T-helper 1 cell treated with Interleukin-12 subunit alpha and Interleukin-12 subunit beta and Interleukin-4 antibody, amounts not matched to agents 30 μg/mL and 1 μg/mL, for 36 hours (primary cell): ENCODE measurements around the gene DPEP2NB.
A peak's percentile ranks its signal among the peaks of the same experiment; 100 is the strongest.
"Not testable (repeated sequence)": the region's sequence is repeated elsewhere in the genome, so short reads cannot be mapped to it uniquely, and the experiment has no call there.

Experiments
- H3K27ac Mint-ChIP-seq: one replicate; pipeline ENCODE4 v1.8.0; 2021; ENCODE audit warnings: mild to moderate bottlenecking, mixed read lengths
- H3K27me3 Mint-ChIP-seq: one replicate; pipeline ENCODE4 v1.8.0; 2021; ENCODE audit warnings: low read depth, mixed read lengths
- H3K36me3 Mint-ChIP-seq: one replicate; pipeline ENCODE4 v1.8.0; 2021; ENCODE audit warnings: low read depth, mixed read lengths
- H3K4me1 Mint-ChIP-seq: one replicate; pipeline ENCODE4 v1.8.0; 2021; ENCODE audit warnings: low read depth, mixed read lengths
- H3K4me3 Mint-ChIP-seq: one replicate; pipeline ENCODE4 v1.8.0; 2021; ENCODE audit warnings: mild to moderate bottlenecking, moderate library complexity, mixed read lengths
- H3K9me3 Mint-ChIP-seq: one replicate; pipeline ENCODE4 v1.8.0; 2021; ENCODE audit warnings: mixed read lengths

The DPEP2NB gene

GRCh38 chr16:67999985-68000384 lies 15.7 kb downstream of the DPEP2NB start:
- no peaks in the 10 kb centered on the region for H3K9me3 Mint-ChIP-seq
- H3K4me3 Mint-ChIP-seq: peak overlapping the region; percentile 74
- H3K4me1 Mint-ChIP-seq: peaks cover 32% of the 10 kb centered on the region
- H3K36me3 Mint-ChIP-seq: no peaks in the 10 kb centered on the region
- H3K27ac Mint-ChIP-seq: peak overlapping the region; percentile 82
- H3K27me3 Mint-ChIP-seq: no peaks in the 10 kb centered on the region

GRCh38 chr16:67998779-67999688 lies 16.7 kb downstream of the DPEP2NB start, which contains the start of gene DPEP2:
Gene DPEP2, minus strand, starts transcription at chr16:67999484. Its CDS starts 6,272 bp downstream, at chr16:67993212.
- H3K4me3 Mint-ChIP-seq: peak within 1 kb of the TSS; percentile 74
- H3K4me1 Mint-ChIP-seq: peaks cover 36% of the 10 kb centered on the region
- not testable (repeated sequence) for H3K36me3 Mint-ChIP-seq, H3K27me3 Mint-ChIP-seq, H3K9me3 Mint-ChIP-seq
- H3K27ac Mint-ChIP-seq: peak within 1 kb of the TSS; percentile 82

DNA sequence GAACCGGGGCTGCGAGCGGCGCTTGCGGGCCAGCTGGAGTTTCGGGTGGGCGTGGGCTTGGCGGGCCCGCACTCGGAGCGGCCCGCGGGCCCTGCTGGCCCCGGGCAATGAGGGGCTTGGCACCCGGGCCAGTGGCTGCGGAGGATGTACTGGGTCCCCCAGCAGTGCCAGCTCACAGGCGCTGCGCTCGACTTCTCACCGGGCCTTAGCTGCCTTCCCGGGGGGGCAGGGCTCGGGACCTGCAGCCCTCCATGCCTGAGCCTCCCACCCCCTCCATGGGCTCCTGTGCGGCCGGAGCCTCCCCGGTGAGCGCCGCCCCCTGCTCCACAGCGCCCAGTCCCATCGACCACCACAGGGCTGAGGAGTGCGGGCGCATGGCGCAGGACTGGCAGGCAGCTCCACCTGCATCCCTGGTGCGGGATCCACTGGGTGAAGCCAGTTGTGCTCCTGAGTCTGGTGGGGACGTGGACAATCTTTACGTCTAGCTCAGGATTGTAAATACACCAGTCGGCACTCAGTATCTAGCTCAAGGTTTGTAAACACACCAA lies 17.4 kb downstream of the DPEP2NB start:
- peaks cover 42% of the 10 kb centered on the region for H3K4me1 Mint-ChIP-seq
- H3K27ac Mint-ChIP-seq, H3K36me3 Mint-ChIP-seq, H3K9me3 Mint-ChIP-seq, H3K4me3 Mint-ChIP-seq, H3K27me3 Mint-ChIP-seq: not testable (repeated sequence)

DNA sequence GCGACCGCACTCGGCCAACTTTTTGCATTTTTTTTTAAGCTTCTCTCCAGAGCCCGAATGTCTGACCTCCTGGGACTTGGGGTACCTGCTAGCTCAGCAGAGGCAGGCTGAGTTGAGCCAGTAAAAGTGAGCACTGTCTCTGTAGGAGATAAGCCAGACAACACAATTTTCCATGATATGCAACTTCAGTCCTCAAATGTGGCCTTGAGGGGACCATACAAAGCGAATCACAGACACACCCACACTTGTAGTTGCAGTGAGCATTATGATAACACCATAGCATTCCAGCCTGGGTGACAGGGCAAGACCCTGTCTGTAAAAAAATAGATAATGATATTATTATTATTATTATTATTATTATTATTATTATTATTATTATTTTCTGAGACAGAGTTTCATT lies 19.0 kb downstream of the DPEP2NB start:
- H3K9me3 Mint-ChIP-seq: no peaks in the 10 kb centered on the region
- peaks cover 47% of the 10 kb centered on the region for H3K4me1 Mint-ChIP-seq
- no peak overlapping the region for H3K4me3 Mint-ChIP-seq
- no peaks in the 10 kb centered on the region for H3K36me3 Mint-ChIP-seq
- no peaks in the 10 kb centered on the region for H3K27me3 Mint-ChIP-seq
- no peak overlapping the region for H3K27ac Mint-ChIP-seq

DNA sequence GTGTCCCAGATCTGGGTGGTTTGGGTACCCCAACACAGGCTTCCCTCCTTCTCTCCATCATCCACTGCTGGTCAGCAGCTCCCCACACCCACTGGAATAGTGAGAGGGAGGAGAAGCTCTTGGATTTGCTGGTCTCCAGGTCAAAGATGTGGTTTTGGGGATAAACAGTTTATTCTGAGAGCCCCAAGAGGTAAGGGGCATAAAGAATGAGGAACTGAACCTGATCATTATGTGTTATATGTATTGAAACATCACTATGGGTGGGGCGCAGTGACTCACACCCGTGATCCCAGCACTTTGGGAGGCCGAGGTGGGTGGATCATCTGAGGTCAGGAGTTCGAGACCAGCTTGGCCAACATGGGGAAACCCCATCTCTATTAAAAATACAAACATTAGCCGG lies 20.3 kb downstream of the DPEP2NB start:
- Mint-ChIP-seq H3K27ac (peak overlapping the region; percentile 57), H3K27me3 (no peaks in the 10 kb centered on the region), H3K9me3 (no peaks in the 10 kb centered on the region), H3K4me1 (peaks cover 44% of the 10 kb centered on the region), H3K36me3 (no peaks in the 10 kb centered on the region), H3K4me3 (peak overlapping the region; percentile 15)

DNA sequence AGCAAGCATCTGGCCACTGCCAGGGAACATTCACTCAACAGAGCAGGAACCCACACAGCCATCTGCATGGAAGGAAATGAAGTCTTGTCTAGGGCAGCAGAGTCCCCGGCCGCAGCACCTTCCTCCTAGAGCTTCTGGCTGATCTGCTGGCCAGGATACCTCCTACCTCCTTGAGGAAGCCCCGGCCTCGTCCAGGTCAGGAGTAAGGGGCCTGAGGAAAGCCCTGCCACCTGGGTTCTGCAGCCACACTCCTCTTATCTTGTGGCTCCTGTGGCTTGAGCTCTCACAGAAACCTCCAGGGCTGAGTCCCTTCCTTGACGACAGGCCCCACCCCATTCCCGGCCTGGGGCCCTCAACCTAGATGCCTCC lies 21.7 kb downstream of the DPEP2NB start:
- H3K27ac Mint-ChIP-seq: peak overlapping the region; percentile 98
- peaks cover 30% of the 10 kb centered on the region for H3K4me1 Mint-ChIP-seq
- H3K36me3 Mint-ChIP-seq, H3K27me3 Mint-ChIP-seq, H3K9me3 Mint-ChIP-seq: not testable (repeated sequence)
- peak overlapping the region; percentile 83 for H3K4me3 Mint-ChIP-seq

DNA sequence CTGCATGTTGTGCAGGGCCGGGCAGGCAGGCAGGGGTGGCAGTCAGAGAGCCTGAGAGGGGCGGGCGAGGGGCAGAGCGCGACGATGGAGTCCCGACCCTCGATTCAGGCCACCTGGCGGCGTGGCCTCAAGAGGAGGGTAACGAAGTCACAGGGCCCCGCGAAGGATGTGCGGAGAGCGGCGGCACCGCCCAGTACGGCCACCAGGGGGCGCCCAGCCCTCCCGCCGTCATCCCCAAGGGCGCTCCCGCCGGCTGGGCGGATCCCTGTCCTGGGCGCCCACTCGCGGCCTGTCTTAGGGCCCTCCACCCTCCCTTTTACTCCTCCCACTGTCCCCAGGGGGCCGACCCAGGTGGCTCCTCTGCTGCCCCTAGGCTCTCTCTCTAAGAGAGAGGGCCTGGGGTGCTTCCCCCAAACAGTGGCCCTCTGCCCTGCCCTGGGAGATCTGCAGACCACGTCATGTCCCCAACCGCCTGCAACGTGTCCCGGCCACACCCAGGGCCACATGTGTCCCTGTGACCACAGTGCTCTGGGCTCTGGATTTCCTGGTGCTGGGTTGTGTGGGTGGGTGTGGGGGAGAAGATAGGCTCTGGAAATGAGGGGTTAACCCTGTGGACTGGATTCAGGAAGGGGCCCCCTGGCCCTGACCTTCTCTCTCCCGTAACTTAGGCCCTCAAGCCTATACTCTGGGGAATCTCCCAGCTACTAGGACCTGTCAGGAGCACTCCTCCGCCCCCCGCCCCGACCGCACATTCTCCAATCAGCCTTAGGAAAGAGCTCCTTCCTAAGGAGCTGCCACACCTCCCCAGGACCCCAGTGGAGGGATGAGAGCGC lies 22.3 kb downstream of the DPEP2NB start:
- Mint-ChIP-seq H3K27ac (peak overlapping the region; percentile 98), H3K4me1 (peaks cover 25% of the 10 kb centered on the region), H3K36me3 (no peaks in the 10 kb centered on the region), H3K4me3 (peak overlapping the region; percentile 83), H3K9me3 (no peaks in the 10 kb centered on the region), H3K27me3 (no peaks in the 10 kb centered on the region)

GRCh38 chr16:67992661-67993206 lies 23.0 kb downstream of the DPEP2NB start:
- H3K4me1 Mint-ChIP-seq: peaks cover 30% of the 10 kb centered on the region
- H3K9me3 Mint-ChIP-seq: no peaks in the 10 kb centered on the region
- H3K27ac Mint-ChIP-seq: peak overlapping the region; percentile 82
- H3K4me3 Mint-ChIP-seq: no peak overlapping the region
- H3K36me3 Mint-ChIP-seq: peaks cover 2% of the 10 kb centered on the region
- H3K27me3 Mint-ChIP-seq: no peaks in the 10 kb centered on the region

DNA sequence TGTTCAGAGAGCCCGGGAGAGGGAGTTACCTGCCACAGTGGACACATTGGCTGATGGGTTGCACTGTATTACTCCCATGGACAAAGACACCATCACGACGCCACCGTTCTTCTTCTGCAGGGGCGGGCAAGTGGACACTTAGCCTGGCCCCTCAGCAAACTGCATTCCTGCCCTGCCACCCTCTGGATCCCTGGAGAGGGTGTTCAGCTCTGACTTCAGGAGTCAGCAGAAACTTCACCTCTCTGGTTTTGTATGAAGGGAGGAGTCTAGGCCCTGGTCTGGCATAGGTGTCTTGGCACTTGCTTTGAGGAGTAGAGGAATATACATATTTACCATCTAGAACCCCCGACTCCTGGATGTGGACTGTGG lies 25.7 kb downstream of the DPEP2NB start:
- peaks cover 21% of the 10 kb centered on the region for H3K4me1 Mint-ChIP-seq
- no peak overlapping the region for H3K27ac Mint-ChIP-seq
- H3K36me3 Mint-ChIP-seq: peaks cover 2% of the 10 kb centered on the region
- no peaks in the 10 kb centered on the region for H3K27me3 Mint-ChIP-seq
- no peaks in the 10 kb centered on the region for H3K9me3 Mint-ChIP-seq
- H3K4me3 Mint-ChIP-seq: no peak overlapping the region

DNA sequence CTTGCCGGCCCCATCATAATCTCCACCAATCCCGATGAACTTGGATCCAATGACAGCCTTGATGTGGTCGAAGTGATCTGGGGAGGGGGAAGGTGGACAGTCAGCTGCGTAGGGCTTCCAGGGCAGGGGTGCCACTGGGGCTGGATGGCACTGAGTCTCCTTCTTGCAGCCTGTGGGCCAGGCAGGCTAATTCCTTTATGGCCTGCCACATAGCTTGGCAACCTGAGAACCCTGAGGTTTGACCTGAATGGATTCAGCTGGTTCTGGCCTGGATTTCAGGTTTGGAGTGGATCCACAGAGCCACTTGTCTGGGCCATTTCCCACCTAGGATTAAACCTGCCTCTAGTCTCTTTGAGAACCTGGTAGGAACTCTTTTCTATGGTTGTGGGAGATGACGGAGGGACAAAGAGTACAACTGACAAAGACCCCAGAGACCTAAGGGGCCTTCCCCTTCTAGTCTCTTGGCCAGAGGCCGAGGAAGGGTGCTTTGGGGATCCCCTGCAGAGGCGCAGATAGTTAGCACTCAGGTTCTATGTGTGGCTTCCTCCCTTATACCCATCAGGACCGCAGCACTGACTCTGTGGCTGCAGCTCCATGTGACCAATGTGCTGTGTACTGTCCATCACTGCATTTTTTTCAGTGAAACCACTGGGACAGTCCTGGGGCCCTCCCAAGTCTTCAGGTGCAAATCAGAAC lies 26.2 kb downstream of the DPEP2NB start:
- Mint-ChIP-seq H3K4me1 (peaks cover 23% of the 10 kb centered on the region), H3K27ac (no peak overlapping the region), H3K27me3 (no peaks in the 10 kb centered on the region), H3K4me3 (no peak overlapping the region), H3K36me3 (peaks cover 2% of the 10 kb centered on the region), H3K9me3 (no peaks in the 10 kb centered on the region)

- peaks cover 26% of the 10 kb centered on the region for H3K4me1 Mint-ChIP-seq
- H3K36me3 Mint-ChIP-seq: peaks cover 2% of the 10 kb centered on the region
- no peak overlapping the region for H3K4me3 Mint-ChIP-seq
- H3K9me3 Mint-ChIP-seq: no peaks in the 10 kb centered on the region
- H3K27ac Mint-ChIP-seq: no peak overlapping the region
- H3K27me3 Mint-ChIP-seq: no peaks in the 10 kb centered on the region
These were observed 27.0 kb downstream of the DPEP2NB start for GRCh38 chr16:67988675-67989074.

DNA sequence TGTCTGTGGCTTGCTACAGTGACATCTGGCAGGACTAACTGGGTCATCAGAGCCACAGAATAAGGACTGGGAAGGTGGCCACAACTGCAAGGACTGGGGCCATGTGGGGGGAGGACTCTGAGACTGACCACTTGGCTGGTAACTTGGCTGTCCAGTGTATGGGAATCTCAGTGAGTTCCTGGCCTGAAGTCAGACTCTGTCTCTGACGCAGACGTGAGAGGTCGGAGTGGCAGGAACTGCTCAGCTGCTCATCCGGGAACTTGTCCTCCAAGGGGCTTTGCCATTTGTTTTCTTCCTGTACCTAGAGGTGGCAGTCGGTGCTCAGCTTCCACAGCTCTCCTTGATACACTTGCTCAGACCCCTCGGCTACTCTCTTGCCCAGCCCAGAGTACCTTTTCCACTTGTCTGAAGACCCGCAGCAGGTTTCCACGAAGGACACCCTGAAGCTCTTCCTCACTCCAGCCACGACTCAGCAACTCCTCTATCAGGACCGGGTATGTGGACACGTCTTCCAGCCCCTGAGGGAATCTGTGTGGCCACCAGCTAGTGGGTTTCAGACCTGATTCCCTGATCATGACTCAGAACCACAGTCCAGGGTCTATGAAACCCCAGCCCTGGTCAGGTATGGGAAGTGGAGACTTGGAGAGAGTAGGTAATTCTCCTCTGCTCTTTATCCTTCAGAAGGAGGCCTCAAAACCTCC lies 28.1 kb downstream of the DPEP2NB start:
- Mint-ChIP-seq H3K27me3 (no peaks in the 10 kb centered on the region), H3K36me3 (peaks cover 2% of the 10 kb centered on the region), H3K9me3 (no peaks in the 10 kb centered on the region), H3K4me1 (peaks cover 31% of the 10 kb centered on the region), H3K4me3 (no peak overlapping the region), H3K27ac (peak overlapping the region; percentile 11)

DNA sequence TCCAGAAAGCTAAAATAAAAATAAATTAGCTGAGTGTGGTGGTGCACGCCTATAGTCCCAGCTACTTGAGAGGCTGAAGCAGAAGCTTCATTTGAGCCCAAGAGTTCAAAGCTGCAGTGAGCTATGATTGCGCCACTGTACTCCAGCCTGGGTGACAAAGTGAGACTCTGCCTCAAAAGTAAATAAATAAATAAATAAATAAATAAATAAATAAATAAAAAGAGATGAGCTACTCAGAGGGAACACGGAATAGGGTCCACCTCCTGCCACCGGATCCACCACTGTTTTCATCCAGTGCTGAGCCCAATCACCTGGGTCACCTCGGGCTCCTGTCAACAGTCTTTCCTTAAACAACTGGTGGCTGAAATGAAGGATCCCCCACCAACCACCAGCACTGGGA lies 28.8 kb downstream of the DPEP2NB start:
- no peak overlapping the region for H3K27ac Mint-ChIP-seq

More for the DNA sequence above, 28.8 kb downstream of the DPEP2NB start:
- H3K27me3 Mint-ChIP-seq: no peaks in the 10 kb centered on the region
- H3K36me3 Mint-ChIP-seq: peaks cover 2% of the 10 kb centered on the region
- no peaks in the 10 kb centered on the region for H3K9me3 Mint-ChIP-seq
- H3K4me1 Mint-ChIP-seq: peaks cover 28% of the 10 kb centered on the region
- H3K4me3 Mint-ChIP-seq: no peak overlapping the region
